ENCODE results near the gene ERC2.

ERC2 gene

GRCh38 chr3:55816794-55817576 lies 651.3 kb downstream of the ERC2 start:
- no peaks in the 10 kb centered on the region for H3K79me2 ChIP-seq (ENCODE audit: insufficient read depth, low read length)
- no peak overlapping the region for H3K4me3 ChIP-seq (ENCODE audit: insufficient read depth, low read length, poor library complexity, severe bottlenecking)
- H3K27me3 ChIP-seq (ENCODE audit: low read length): no peaks in the 10 kb centered on the region
- no peaks in the 10 kb centered on the region for H4K20me1 ChIP-seq (ENCODE audit: low read depth, low read length)
- H3K9me2 ChIP-seq (replicated peaks; ENCODE audit: insufficient read depth, low read length): no peaks in the 10 kb centered on the region
- H3K9me3 ChIP-seq (ENCODE audit: insufficient read depth, low read length): no peaks in the 10 kb centered on the region
- TF ChIP-seq, protein P1, sequence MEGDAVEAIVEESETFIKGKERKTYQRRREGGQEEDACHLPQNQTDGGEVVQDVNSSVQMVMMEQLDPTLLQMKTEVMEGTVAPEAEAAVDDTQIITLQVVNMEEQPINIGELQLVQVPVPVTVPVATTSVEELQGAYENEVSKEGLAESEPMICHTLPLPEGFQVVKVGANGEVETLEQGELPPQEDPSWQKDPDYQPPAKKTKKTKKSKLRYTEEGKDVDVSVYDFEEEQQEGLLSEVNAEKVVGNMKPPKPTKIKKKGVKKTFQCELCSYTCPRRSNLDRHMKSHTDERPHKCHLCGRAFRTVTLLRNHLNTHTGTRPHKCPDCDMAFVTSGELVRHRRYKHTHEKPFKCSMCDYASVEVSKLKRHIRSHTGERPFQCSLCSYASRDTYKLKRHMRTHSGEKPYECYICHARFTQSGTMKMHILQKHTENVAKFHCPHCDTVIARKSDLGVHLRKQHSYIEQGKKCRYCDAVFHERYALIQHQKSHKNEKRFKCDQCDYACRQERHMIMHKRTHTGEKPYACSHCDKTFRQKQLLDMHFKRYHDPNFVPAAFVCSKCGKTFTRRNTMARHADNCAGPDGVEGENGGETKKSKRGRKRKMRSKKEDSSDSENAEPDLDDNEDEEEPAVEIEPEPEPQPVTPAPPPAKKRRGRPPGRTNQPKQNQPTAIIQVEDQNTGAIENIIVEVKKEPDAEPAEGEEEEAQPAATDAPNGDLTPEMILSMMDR (IDR thresholded peaks at IDR 0.05; ENCODE audit: insufficient read depth, low read length, poor library complexity, severe bottlenecking): no peak
- no peak for TF ChIP-seq EZH2phosphoT487 (conservative IDR thresholded peaks at IDR 0.05; ENCODE audit: low read length)
- H3K9ac ChIP-seq (ENCODE audit: low read length): no peak overlapping the region
- H3K4me2 ChIP-seq (ENCODE audit: low read depth, low read length, poor library complexity, severe bottlenecking): no peak overlapping the region
- H3F3A ChIP-seq (ENCODE audit: insufficient read depth): no peaks in the 10 kb centered on the region
- H3K36me3 ChIP-seq (ENCODE audit: low read length): no peaks in the 10 kb centered on the region
- H2AFZ ChIP-seq (ENCODE audit: low read depth, low read length, severe bottlenecking): no peak overlapping the region
- no peak overlapping the region for H3K27ac ChIP-seq (ENCODE audit: low read depth, low read length)

DNA sequence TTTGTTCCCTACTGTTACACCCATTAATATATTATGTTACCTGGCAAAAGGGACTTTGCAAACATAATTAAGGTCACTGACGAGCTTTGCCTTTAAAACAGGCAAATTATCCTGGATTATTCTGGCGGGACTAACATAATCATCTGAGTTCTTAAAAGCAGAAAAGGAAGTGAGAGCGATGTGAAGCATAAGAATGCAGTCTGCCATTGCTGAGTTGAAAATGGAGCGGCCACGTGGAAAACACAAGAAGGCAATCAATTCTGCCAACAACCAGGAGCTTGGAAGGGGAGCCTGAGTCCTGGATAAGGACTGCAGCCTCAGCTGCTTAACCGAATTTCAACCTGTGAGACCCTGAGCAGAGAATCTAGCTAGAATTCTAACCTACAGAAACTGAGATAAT lies 653.0 kb downstream of the ERC2 start:
- Histone ChIP-seq H2AFZ (ENCODE audit: low read depth, low read length, severe bottlenecking) (no peak overlapping the region), H3K27me3 (ENCODE audit: low read length) (no peaks in the 10 kb centered on the region), H3K36me3 (ENCODE audit: low read length) (no peaks in the 10 kb centered on the region), H3K4me3 (ENCODE audit: insufficient read depth, low read length, poor library complexity, severe bottlenecking) (no peak overlapping the region), H3K9me3 (ENCODE audit: insufficient read depth, low read length) (no peaks in the 10 kb centered on the region), H3F3A (ENCODE audit: insufficient read depth) (no peaks in the 10 kb centered on the region), H3K4me2 (ENCODE audit: low read depth, low read length, poor library complexity, severe bottlenecking) (no peak overlapping the region), H3K9me2 (replicated peaks; ENCODE audit: insufficient read depth, low read length) (no peaks in the 10 kb centered on the region), H3K79me2 (ENCODE audit: insufficient read depth, low read length) (no peaks in the 10 kb centered on the region), H3K27ac (ENCODE audit: low read depth, low read length) (no peak overlapping the region), H3K9ac (ENCODE audit: low read length) (no peak overlapping the region), H4K20me1 (ENCODE audit: low read depth, low read length) (no peaks in the 10 kb centered on the region)
- no peak for TF ChIP-seq EZH2phosphoT487 (conservative IDR thresholded peaks at IDR 0.05; ENCODE audit: low read length)
- TF ChIP-seq, protein P1 (IDR thresholded peaks at IDR 0.05; ENCODE audit: insufficient read depth, low read length, poor library complexity, severe bottlenecking): no peak

DNA sequence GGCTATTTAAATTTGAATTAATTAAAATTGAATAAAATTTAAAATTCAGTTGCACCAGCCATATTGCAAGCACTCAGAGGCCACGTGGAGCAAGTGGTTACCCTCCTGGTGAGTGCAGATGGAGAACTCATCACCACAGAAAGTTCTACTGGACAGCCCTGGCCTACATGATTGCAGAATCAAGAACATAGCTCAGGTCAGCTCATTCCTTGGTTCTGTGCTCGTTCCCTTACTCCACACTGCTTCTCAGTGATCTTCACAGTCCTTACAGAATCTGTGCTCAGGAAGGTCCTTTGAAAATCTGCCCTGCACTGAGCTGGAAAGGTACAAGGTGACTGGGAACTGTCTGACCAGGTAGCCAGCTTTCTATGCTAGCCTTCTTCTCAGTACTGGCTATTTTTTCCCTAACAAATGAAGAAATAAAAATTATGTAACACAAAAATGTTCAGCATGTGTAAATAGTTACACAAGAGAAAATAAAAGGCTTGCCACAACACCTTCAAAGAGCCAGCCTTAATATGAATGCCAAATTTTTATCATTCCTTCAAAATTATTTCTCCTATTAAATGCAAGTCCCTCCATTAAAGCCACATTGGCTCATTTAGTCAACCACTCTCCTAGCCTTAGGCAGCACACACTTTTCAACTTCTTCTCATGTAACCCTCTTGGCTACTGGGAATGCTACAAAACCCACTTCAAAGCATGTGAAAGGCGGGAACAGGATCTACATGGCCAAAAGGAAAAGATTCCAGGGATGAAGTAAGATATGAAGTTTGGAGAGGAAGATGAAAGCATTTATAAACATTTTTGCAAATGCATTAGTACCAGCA lies 654.8 kb downstream of the ERC2 start:
- H3K79me2 ChIP-seq (ENCODE audit: insufficient read depth, low read length): no peaks in the 10 kb centered on the region

More for the DNA sequence above, 654.8 kb downstream of the ERC2 start:
- Histone ChIP-seq H2AFZ (ENCODE audit: low read depth, low read length, severe bottlenecking) (no peak overlapping the region), H3K36me3 (ENCODE audit: low read length) (no peaks in the 10 kb centered on the region), H3K9me2 (replicated peaks; ENCODE audit: insufficient read depth, low read length) (no peaks in the 10 kb centered on the region), H3K4me3 (ENCODE audit: insufficient read depth, low read length, poor library complexity, severe bottlenecking) (no peak overlapping the region), H3K27ac (ENCODE audit: low read depth, low read length) (no peak overlapping the region), H4K20me1 (ENCODE audit: low read depth, low read length) (no peaks in the 10 kb centered on the region), H3K27me3 (ENCODE audit: low read length) (no peaks in the 10 kb centered on the region), H3K9me3 (ENCODE audit: insufficient read depth, low read length) (no peaks in the 10 kb centered on the region), H3K4me2 (ENCODE audit: low read depth, low read length, poor library complexity, severe bottlenecking) (no peak overlapping the region), H3F3A (ENCODE audit: insufficient read depth) (no peaks in the 10 kb centered on the region), H3K9ac (ENCODE audit: low read length) (no peak overlapping the region)
- TF ChIP-seq, protein P1 (IDR thresholded peaks at IDR 0.05; ENCODE audit: insufficient read depth, low read length, poor library complexity, severe bottlenecking): no peak
- TF ChIP-seq EZH2phosphoT487 (conservative IDR thresholded peaks at IDR 0.05; ENCODE audit: low read length): no peak

Measured in SU-DHL-6 (cell line).